ENCODE results near the gene RSRC1.

DNA sequence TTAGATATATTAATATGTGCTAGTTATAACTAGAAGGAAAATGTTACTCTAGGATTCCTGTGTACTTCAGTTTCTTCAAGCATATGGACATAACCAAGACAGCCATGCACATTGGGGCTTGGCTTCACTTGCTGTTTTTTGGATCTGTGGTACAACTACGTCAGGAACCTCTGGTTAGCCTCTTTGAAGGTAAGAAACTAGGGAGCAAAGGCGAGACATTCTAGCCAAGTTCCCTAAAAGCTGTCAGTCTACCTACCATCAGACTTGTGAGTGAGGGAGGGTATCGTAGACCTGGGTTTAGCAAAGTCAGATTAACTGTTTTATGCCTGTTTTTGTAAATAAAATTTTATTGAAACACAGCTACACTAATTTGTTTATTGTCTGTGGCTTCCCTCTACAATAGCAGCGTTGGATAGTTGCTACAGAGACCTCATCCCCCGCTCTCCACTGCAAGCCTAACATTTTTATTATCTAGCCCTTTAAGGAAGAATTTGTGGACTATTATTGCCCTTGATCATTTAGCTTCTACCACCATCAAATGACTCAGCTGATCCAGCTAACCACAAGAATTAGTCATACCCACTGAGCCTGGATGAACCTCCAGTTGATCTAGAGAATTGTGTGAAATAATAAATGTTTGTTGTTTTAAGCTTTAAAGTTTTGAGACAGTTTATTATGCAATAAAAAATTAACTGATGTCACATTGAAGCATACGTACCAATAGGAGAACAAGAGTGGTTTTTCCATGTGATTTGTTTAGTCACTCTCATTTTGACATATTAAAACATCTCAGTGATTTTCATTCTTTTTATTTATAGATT, 58.1 kb downstream of the RSRC1 start:
- TF ChIP-seq, protein P1, sequence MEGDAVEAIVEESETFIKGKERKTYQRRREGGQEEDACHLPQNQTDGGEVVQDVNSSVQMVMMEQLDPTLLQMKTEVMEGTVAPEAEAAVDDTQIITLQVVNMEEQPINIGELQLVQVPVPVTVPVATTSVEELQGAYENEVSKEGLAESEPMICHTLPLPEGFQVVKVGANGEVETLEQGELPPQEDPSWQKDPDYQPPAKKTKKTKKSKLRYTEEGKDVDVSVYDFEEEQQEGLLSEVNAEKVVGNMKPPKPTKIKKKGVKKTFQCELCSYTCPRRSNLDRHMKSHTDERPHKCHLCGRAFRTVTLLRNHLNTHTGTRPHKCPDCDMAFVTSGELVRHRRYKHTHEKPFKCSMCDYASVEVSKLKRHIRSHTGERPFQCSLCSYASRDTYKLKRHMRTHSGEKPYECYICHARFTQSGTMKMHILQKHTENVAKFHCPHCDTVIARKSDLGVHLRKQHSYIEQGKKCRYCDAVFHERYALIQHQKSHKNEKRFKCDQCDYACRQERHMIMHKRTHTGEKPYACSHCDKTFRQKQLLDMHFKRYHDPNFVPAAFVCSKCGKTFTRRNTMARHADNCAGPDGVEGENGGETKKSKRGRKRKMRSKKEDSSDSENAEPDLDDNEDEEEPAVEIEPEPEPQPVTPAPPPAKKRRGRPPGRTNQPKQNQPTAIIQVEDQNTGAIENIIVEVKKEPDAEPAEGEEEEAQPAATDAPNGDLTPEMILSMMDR (IDR thresholded peaks at IDR 0.05 in 8 of 11, conservative IDR thresholded peaks at IDR 0.05 in 3 of 11), result no peak
- TF ChIP-seq POLR2AphosphoS5 (IDR thresholded peaks at IDR 0.05), result no peak

All from spleen (tissue), 7 donors.